LHCN-M2 (cell line): ENCODE measurements around the gene SPNS2. TPM values are rescaled to one million over a fixed set of nuclear protein-coding genes. Genes with fewer than 3 reads are reported as not detected.

Experiments used
- DNase-seq: peaks from one replicate; pipeline ENCODE4 v3.0.0-alpha.2; 2012; ENCODE audit warnings: low read depth
- total RNA-seq: library from RNA; depleted of rRNA; stranded (reverse); fragments of >200 nt; gene quantifications from 2 replicates; pipeline ENCODE4 v1.2.3, GENCODE V29; 2014

Gene SPNS2
- total RNA-seq, 1 experiment from 2014 or later = 0.23 TPM

- no peak for DNase-seq
Observed at GRCh38 chr17:4536742-4537411, 38.2 kb downstream of the SPNS2 start.

DNA sequence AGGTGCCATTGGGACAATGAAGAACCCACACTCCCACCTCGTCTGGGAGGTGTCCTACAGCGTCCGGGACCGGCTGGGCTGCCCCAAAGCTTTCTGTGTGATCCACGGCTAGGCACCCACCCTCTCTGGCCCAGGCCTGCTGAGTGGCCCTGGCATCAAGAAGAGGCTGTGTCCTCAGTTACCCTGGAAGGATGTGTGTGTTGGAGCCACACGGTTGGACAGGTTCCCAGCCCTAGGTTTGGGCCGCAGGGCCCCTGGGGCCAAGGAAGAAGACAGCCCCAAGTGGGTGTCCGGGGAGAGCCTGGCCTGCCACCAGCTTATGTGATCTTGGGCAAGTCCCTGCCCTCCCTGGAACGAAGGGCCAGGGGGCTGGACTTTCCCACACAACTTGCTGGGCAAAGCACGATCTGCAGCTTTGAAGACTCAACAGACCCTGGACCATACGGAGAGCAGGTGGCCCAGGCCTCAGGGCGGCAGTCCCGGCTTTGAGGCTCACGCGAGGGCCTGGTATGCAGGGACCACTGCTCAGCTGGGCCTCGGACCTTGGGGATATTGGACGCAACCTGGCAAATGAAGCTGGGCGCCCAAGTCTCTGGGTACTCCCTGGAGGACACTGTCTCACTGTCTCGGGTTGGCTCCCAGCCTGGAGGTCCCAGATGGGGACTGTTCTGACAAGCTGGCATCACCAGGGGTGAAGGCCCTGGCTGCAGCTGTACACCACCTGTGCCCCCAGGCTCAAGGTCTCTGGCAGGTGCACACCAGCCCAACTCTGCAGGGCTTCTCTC, 39.0 kb downstream of the SPNS2 start:
- no peak for DNase-seq

DNA sequence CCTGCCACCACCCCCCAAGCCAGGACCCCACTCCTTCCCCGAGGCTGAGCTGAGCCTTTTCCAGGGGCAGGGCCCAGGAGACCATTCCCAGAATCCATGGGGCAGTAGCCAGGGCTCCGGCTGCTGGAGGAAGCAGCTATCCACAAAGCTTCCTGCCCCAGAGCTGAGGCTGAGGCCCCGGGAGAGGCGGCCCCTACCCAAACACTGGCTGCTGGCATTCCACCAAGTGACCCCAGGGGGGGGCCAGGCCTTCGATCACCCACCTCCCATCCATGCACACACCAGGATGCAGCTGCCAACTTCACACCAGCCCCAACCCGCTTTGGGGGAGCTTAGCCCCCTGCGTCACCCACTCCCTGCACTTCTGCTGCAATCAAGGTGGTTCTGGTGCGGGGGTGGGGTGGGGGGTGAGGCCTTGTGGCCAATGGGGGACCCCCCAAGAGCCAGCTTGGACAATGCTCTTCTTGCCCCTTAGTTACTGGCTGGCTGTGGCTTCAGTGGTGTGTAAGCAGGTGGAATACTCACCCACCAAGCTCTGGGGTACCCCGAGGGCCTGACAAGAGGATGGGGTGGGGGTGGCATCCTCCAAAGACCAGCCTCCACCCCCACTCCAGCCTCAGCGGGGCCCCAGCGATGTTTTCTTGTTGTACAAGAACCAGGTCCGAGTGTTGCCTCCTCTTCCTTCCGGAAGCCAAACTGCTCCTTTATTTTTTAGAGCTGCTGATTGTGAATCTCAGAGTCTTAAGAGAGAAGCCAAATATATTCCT, 39.7 kb downstream of the SPNS2 start:
- DNase-seq = no peak

GRCh38 chr17:4539025-4539424, 40.3 kb downstream of the SPNS2 start:
- DNase-seq = no peak

- no peak for DNase-seq
Observed at GRCh38 chr17:4539576-4540223, 41.0 kb downstream of the SPNS2 start.

GRCh38 chr17:4540224-4540651, 41.6 kb downstream of the SPNS2 start:
- no peak for DNase-seq

DNA sequence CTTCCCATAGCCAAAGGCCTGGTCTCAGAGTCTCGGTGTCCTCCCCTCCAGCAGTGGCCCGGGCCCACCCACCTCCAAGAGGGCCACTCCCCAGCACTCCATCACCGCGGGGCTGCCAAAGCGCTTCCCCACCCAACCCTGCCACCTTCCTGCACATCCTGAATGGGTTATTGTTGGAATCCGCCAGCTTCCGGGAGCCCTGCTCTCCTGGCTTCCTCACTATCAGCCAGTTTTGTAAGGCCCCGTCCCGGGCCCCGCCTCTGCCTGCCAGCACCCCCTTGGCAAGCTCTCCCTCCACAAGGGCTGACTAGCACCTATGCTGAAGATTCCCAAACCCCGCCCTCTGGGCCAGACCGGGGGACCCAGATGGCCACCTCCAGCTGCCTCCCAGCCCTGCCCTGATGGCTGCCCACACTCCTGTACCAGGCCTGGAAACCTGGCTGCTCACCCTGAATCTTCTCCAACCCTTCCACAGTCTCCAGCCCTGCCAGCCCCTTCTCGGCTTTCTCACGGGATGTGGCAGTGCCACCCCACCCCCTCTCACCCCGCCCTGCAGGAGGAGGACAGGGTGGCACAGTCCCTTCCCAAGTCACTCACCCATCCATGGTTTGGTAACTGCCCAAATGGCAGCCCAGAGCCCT, 42.1 kb downstream of the SPNS2 start:
- DNase-seq = no peak

- no peak for DNase-seq
Observed at GRCh38 chr17:4541328-4542002, 42.8 kb downstream of the SPNS2 start.

DNA sequence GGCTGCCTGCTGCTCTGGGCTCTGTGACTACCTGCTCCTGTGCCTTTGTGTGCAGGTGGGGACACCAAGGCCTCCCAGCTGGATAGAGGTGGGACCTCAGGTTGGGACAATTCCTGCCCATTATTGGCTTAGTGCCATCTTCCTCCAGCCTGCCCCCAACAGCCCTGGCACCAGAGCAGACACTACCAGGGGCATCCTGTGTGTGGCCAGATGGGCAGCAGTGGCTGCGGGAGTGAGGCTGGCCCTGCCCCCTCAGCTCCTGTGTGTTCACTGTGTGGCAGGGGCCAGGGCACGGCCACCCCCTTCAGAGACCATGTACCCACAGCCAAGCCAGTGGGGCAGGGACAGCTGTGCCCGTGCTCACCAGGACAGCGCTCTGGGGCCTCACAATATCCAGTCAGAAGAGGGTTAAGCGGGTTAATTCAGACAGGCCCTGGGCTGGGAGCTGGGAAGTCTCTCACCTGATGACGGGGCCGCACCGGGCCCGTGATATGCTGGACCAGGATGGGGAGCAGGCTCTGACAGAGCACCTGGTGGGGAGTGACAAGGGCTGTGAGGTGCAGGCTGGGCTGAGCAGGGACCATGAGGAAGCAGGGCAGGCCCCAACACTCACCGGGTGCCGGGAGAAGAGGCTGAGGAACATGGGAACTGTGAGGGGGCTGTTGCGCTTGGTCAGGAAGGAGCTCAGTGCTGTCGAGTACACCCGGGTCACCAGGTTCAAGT, 43.5 kb downstream of the SPNS2 start:
- DNase-seq = no peak

- no peak for DNase-seq
Observed at GRCh38 chr17:4542726-4543191, 44.1 kb downstream of the SPNS2 start.

- DNase-seq = no peak
Observed at GRCh38 chr17:4543557-4544026, 44.9 kb downstream of the SPNS2 start.

DNA sequence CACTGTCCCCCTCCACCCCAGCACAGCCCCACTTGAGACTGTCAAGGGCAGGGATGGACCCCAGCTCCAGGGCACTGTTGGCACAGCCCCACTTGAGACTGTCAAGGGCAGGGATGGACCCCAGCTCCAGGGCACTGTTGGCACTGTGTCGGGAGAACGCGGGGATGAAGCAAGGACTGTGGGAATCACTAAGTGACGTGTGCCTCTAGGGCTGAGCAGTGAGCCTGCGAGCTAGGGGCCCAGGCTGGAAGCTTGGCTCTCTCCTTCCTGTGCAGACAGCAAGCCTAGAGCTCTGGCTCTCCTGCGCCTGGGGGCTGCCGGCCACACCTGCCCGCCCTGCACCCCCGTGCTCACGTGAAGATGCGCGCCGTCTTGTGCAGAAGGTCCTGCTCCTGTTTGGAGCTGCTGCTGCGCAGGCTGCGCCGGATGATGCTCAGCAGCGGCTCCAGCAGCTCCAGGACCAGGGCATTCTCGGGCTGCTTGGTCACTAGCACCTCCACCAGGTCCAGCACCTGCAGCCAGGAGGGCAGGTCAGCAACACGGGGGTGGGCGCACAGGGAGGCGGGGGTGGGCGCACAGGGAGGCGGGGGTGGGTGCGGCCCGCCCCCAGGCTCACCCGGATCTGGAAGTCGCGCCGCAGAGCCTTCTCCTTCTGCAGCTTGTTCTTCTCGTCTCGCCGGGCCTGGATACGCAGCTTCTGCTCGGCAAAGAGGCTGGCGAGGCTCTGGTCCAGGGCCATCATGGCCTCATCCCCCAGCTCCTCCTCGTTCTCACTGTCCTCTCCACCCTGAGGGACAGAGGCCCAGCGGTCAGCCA, 45.7 kb downstream of the SPNS2 start:
- no peak for DNase-seq

DNA sequence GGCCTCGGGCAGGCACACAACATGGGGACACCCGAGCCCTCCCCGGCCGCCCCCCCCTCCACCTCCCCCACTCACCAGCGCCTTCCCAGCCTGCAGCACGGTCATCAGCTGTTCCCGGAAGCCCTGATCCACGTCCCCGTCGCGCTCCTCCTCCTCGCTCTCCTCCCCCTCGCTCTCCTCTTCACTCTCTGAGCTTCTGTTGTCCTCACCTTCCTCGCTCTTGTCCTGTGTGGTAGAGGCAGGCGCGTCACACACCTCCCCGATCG, 46.2 kb downstream of the SPNS2 start:
- DNase-seq = no peak

DNA sequence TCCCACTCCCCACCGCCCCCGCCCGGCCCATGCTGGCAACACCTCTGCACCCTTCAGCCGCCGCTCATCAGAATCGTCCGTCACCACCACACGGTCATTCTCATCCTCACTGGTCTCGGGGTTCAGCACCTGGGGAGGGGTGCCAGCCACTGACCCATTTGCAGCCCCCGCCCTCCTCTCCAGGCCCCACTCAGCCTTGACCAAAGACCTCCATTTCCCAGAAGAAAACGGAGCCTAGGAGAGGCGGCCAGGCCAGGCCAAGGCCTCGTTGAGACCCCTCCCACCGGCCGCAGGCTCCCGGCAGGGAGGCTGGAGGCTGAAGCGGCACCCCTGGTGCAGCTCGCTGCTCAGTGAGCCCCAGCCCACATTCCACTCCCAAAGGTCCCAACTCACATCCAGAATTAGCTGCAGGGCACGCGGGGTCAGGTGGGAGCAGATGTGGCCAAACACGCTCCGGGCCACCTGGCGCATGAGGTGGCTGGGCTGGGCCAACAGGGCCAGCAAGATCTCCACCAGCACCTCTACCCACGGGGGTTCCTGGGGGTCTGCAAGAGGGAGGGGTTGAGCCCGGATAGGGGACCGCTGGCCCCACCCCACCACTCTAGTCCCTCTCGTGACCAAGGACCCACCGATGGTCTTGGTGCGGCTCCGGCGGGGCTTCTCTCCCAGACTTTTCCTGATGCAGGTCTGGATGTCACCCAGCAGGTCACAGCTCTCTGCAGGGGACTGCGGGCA, 46.7 kb downstream of the SPNS2 start:
- no peak for DNase-seq

DNA sequence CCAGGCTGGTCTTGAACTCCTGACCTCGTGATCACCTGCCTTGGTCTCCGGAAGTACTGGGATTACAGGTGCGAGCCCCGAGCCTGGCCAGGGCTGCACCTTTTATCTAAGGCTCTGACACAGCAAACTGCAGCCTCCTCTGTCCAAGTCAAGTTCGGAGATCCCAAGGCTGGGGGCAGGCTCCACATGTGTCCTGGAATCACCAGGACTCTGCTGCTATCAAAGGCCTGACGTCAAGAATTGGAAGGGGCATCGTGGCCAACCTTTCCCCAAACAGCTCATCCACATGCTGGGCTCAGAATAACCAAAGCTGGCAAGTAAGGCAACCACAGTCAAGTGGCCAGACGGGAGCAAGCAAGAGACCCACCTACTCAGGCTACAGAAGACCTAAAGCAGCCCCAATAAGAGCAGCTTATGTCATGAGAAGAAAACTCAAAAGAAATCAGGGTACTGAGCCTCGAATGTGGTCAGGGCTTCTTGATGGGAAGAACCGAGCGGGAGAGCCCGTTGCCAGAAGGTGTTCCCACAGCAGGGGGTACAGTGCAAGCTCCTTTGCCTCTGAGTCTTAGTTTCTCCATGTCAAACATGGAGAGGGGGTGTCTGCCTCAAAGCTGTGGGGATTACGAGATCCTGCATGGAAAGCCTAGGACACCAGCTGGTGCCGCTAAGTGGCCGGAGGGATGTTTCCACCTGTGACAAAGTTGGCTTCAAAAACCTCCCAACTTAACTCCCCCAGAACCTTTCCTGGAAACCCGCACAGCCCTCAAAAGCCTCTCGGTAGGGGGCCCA, 48.6 kb downstream of the SPNS2 start:
- no peak for DNase-seq

DNA sequence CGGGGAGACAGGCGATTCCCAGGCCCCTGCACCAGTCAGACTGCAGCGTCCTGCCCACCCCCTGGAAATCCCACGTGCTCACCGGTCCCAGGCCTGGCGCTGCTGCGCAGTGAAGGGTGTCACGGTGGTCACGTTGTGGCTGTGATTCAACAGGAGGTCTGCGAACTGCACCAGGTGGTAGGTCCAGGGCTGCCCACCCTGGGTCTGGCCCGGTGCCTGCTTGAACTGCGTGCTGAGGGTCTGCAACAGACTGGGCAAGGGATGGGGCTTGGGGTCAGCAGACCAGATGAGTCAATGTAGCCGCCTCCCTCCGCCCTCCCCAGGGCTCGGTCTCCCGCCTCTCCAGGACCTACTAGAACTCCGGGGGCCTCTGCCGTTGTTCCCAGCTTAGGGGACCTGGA, 49.4 kb downstream of the SPNS2 start:
- DNase-seq = no peak

DNA sequence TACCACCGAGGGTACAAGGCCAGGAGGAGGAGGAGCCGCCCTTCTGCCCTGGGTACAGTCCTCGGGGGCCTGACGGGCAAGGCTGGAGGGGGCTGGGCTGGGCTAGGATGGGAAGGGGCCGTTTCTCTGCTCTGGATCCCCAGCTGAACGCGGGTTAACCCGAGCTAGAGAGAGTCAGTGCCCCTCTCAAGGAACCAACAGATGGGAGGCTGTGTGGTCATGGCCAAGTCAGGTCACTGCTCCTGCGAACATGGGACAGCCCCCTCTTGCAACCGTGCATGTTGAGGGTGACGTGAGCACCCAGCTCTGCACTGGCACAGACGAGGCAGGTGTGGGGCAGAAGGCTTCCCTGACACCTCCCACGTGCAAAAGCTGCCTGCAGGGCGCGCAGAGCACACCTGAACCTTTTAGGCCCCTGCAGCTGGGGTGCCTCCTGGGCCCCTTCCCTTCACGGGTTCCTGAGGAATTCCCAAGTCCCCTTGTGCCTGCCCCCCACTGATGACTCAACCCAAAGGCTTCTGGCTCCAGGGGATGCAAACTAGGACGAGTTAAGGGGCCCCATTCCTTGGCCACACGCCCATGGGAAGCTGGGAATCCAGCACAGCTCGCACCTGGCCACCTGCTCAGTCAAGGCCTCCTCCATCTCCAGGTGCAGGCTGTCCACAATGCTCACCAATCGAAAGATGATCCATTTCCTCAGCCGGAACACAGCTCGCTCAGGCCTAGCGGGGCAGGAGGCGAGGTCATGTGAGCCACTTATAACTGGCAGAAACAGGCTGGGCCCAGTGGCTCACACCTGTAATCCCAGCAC, 50.2 kb downstream of the SPNS2 start:
- DNase-seq = no peak
